Lung (tissue), 12 donors: ENCODE measurements around the gene CARNS1. TPM values are rescaled to one million over a fixed set of nuclear protein-coding genes. Genes with fewer than 3 reads are reported as not detected.

ENCODE experiments used
- ATAC-seq: fragments of 200-7000 bp; cut with Tn5 transposase; one replicate; pipeline ENCODE4 v1.9.1; 2020; ENCODE audit warnings: moderate number of reproducible peaks; ENCODE audit not compliant: insufficient read depth, low FRiP score
- DNase-seq, 3 donors: peaks; one replicate each; pipeline ENCODE4 v3.0.0-alpha.2; 2013 to 2017
- H3K27ac ChIP-seq, 2 donors: one replicate each; pipeline ENCODE4 v1.5.1; 2013; ENCODE audit warnings: mild to moderate bottlenecking in 2 of 2, moderate library complexity in 2 of 2, control low read depth in 1 of 2, inconsistent platforms in 1 of 2, low read depth in 1 of 2, low read length in 1 of 2
- H3K27me3 ChIP-seq, 3 donors: one replicate each; pipeline ENCODE4 v1.5.1; 2013; ENCODE audit warnings: low read length in 2 of 3; ENCODE audit not compliant: control insufficient read depth in 3 of 3, insufficient read depth in 3 of 3
- H3K36me3 ChIP-seq, 4 donors: one replicate each; pipeline ENCODE4 v1.5.1; 2013; ENCODE audit warnings: low read length in 4 of 4, mild to moderate bottlenecking in 1 of 4, moderate library complexity in 1 of 4; ENCODE audit not compliant: control insufficient read depth in 4 of 4, insufficient read depth in 4 of 4
- H3K4me1 ChIP-seq, 5 donors: one replicate each; pipeline ENCODE4 v1.5.1; 2013; ENCODE audit warnings: low read length in 5 of 5, mild to moderate bottlenecking in 2 of 5, moderate library complexity in 1 of 5; ENCODE audit not compliant: control insufficient read depth in 5 of 5, insufficient read depth in 5 of 5
- H3K4me3 ChIP-seq: one replicate; pipeline ENCODE4 v1.5.1; 2013; ENCODE audit warnings: mild to moderate bottlenecking, control low read depth, moderate library complexity
- H3K9ac ChIP-seq, 2 donors: one replicate each; pipeline ENCODE4 v1.5.1; 2013; ENCODE audit warnings: low read length in 2 of 2, control low read depth in 1 of 2; ENCODE audit not compliant: insufficient read depth in 1 of 2
- H3K9me3 ChIP-seq, 4 donors: one replicate each; pipeline ENCODE4 v1.5.1; 2013; ENCODE audit warnings: low read length in 3 of 4, mild to moderate bottlenecking in 1 of 4, moderate library complexity in 1 of 4; ENCODE audit not compliant: control insufficient read depth in 4 of 4, insufficient read depth in 3 of 4
- WGBS, 2 donors: extraction: QIAGEN DNeasy Blood & Tissue Kit; methylation state at CpG; one replicate each; pipeline ENCODE4 v1.1.7; 2013; 5-methylcytosine and 5-hydroxymethylcytosine counted together
- polyA plus RNA-seq, 2 donors: library from polyadenylated mRNA; stranded (reverse); fragments of 200-250 nt; gene quantifications; one replicate each; pipeline ENCODE4 v1.2.1, GENCODE V29; 2013
- total RNA-seq, 2 donors: library from RNA; depleted of rRNA in 1 of 2; stranded (reverse); fragments of >200 nt in 1 of 2; gene quantifications; one replicate each; pipeline ENCODE4 v1.2.1, GENCODE V29; 2014 to 2021
- TF ChIP-seq, protein P1 (sequence below): IDR thresholded peaks from 2 replicates; pipeline ENCODE4 v1.5.1; 2012; ENCODE audit warnings: mild to moderate bottlenecking; ENCODE audit errors: control extremely low read depth, extremely low read depth
- donor health status: control.
- donor health status: control.
- donor health status: Bipolar disorder and iron deficiency.
- donor health status: healthy.
- donor health status: DM: yes; HTN: yes; CAD: no.

Gene CARNS1
- total and polyA plus RNA-seq, 4 donors, result 0.15 to 1.7 (median 1.4) TPM

DNA sequence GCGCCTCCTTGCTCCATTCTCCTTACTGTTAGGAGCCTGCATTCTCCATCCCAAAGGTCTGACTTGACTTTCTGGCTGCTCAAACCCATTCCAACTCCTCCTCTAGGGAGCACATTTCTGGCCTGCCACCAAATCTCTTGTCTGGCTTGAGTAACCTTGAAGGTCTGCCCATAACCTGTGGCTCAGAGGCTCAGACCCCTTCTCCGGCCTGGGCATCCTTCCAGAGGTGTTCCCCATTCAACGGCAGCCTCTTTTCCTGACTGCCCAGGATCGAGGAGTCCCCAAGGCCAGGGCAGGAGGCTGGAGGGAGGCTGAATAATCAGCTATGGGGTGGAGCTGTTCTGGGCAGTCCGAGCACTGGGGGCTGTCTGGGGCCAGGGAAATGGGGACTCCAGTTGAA is 21.5 kb upstream of the CARNS1 start:
- H3K4me3 ChIP-seq, result no peak overlapping the region
- no peak overlapping the region for H3K9ac ChIP-seq
- DNase-seq (no peak), ATAC-seq (no peak)
- H3K27me3 ChIP-seq, result no peaks in the 10 kb centered on the region
- H3K4me1 ChIP-seq, result peaks cover 0 to 20% (median 7%) of the 10 kb centered on the region in 5 donors
- TF ChIP-seq, protein P1, sequence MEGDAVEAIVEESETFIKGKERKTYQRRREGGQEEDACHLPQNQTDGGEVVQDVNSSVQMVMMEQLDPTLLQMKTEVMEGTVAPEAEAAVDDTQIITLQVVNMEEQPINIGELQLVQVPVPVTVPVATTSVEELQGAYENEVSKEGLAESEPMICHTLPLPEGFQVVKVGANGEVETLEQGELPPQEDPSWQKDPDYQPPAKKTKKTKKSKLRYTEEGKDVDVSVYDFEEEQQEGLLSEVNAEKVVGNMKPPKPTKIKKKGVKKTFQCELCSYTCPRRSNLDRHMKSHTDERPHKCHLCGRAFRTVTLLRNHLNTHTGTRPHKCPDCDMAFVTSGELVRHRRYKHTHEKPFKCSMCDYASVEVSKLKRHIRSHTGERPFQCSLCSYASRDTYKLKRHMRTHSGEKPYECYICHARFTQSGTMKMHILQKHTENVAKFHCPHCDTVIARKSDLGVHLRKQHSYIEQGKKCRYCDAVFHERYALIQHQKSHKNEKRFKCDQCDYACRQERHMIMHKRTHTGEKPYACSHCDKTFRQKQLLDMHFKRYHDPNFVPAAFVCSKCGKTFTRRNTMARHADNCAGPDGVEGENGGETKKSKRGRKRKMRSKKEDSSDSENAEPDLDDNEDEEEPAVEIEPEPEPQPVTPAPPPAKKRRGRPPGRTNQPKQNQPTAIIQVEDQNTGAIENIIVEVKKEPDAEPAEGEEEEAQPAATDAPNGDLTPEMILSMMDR, result no peak
- 83 to 89% methylated on average over 5 of the region's 5 CpGs for WGBS, 2 donors
- peaks cover 2 to 34% (median 17%) of the 10 kb centered on the region in 4 donors for H3K36me3 ChIP-seq
- H3K27ac ChIP-seq, result no peak overlapping the region
- no peaks in the 10 kb centered on the region for H3K9me3 ChIP-seq

DNA sequence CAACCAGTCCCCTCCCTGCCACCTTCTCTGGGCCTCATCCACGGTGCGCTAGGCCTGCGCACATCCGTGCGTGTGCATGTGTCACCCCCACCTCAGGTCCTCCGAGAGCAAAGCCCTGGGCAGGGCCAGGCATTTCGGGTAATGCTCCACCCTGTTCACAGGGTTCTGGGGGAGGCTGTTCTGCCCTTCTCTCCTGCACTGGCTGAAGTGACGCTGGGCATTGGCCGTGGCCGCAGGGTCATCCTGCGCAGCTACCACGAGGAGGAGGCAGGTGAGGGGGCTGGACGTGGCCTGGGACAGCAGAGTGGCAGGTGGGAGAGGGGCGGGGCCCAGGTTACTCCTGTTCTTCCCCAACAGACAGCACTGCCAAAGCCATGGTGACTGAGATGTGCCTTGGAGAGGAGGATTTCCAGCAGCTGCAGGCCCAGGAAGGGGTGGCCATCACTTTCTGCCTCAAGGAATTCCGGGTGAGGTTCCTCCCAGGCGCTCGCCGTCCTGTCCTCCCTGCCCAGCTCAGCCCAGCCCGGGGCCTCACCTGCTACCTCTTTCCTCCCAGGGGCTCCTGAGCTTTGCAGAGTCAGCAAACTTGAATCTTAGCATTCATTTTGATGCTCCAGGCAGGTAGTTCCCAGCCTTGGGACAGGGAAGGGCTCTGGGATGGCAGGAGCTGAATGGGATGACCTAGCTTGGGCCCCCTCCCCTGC is 19.8 kb upstream of the CARNS1 start:
- H3K9me3 ChIP-seq, result no peaks in the 10 kb centered on the region
- peak overlapping the region in 1 of 2 donors; percentile 9 for H3K27ac ChIP-seq
- no peaks in the 10 kb centered on the region for H3K27me3 ChIP-seq
- no peak overlapping the region for H3K4me3 ChIP-seq
- peaks cover 5 to 30% (median 12%) of the 10 kb centered on the region in 5 donors for H3K4me1 ChIP-seq
- no peak for ATAC-seq
- TF ChIP-seq, protein P1, result no peak
- no peak overlapping the region for H3K9ac ChIP-seq
- H3K36me3 ChIP-seq, result peaks cover 6 to 40% (median 25%) of the 10 kb centered on the region in 4 donors
- WGBS, 2 donors, result 88 to 93% methylated on average over 19 of the region's 19 CpGs
- no peak for DNase-seq

DNA sequence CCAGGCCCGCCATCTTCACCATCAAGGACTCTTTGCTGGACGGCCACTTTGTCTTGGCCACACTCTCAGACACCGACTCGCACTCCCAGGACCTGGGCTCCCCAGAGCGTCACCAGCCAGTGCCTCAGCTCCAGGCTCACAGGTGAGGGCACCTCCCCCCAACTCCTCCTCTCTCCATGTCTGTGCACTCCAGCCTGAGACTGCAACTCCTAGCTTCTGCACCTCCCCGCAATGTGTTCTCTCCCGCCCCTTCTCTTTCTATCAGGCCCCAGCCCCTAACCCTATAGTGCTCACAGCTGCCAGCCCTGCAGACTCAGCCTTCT is 19.3 kb upstream of the CARNS1 start:
- no peak overlapping the region for H3K4me3 ChIP-seq
- 92 to 95% methylated on average over 7 of the region's 7 CpGs for WGBS, 2 donors
- TF ChIP-seq, protein P1, result no peak
- ATAC-seq, result no peak
- peaks cover 5 to 28% (median 10%) of the 10 kb centered on the region in 5 donors for H3K4me1 ChIP-seq
- H3K9ac ChIP-seq, result no peak overlapping the region
- H3K9me3 ChIP-seq, result no peaks in the 10 kb centered on the region
- H3K27me3 ChIP-seq, result no peaks in the 10 kb centered on the region
- DNase-seq, result no peak
- H3K27ac ChIP-seq, result no peak overlapping the region
- H3K36me3 ChIP-seq, result peaks cover 6 to 40% (median 25%) of the 10 kb centered on the region in 4 donors
